GM18526 (cell line): ENCODE measurements around the gene C2orf49.

Experiments used
- POLR2A ChIP-seq: IDR thresholded peaks from 3 replicates; pipeline ENCODE4 v1.6.1; 2011; ENCODE audit not compliant: insufficient read length; ENCODE audit errors: extremely low read depth

C2orf49 gene

DNA sequence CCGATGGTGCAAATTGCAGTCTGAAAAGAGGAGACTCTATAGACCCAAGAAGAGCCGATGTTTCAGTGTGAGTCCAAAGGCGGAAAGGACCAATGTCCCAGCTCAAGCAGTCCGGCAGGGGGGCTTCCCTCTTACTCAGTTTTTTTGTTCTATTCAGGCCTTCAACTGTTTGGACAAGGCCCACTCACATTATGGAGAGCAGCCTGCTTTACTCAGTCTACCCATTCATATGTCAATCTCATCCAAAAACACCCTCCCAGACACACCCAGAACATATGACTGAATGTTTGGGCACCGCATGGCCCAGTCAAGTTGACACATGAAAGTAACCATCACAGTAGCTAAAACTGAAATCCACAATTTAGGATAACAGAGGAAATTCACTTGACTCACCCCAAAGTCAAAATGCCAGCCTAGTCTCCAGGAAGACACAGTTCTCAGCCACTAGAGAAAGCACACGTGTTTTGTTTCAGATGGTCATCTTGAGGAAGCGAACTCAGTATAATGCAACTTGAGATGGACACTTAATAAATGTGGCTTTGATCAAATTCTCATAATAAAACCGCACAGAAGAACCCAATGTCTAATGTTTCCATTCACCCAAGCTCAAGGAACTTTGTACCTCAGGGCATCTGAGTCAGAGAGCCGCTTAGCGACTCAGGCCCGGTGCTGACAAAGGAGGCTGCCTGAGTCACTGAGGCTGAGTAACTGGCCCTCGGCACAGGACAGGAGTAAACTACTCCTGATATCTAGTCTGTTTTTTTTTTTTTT, 59.1 kb downstream of the C2orf49 start:
- TF ChIP-seq POLR2A: no peak

DNA sequence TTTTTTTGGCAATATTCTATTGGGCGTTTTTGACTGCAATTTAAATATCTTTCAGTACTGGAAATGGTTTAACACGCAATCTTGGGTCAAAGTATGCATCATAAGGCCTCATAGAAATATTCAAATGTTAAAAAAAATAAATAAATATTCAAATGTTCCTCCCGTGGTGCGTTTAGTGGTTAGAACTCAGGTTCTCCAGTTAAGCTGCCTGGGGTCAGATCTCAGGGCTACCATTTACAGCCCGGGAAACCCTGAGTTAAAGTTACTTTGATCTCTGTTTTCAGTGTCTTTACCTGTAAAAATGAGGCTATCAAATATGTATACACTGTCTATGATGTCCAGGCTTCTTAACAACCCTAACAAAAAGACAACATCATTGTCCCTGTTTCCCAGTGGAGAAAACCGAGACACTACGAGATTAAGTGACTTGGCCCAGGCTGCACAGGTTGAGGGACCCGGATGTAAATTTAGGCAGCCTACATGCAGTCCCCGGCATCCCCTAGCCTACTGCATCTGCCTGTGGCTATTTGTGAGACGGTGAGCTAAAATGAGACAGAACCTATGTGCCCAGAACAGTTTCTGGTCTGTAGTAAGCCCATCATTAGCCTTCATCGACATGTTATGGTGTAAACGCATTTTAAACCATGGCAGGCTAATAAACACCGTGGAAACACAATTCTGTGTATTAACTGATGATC, 59.8 kb downstream of the C2orf49 start:
- no peak for TF ChIP-seq POLR2A

DNA sequence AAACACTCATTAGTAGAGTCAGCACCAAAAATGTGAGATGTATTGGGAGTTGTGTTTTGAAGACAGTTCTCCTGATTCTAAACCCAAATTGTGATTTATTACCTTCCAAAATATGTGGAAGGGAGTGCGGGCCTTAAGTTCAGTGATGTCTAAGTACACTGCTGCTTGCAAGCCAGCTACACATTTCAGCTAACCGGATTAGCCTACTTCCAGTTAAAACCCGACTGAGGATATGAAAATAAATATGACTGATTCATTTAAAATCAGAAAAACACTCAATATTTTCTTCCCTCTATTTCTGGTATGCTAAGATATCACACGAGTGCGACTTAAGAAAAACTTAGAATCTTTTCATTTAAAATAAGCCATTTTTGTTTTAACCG, 60.6 kb downstream of the C2orf49 start:
- no peak for TF ChIP-seq POLR2A

DNA sequence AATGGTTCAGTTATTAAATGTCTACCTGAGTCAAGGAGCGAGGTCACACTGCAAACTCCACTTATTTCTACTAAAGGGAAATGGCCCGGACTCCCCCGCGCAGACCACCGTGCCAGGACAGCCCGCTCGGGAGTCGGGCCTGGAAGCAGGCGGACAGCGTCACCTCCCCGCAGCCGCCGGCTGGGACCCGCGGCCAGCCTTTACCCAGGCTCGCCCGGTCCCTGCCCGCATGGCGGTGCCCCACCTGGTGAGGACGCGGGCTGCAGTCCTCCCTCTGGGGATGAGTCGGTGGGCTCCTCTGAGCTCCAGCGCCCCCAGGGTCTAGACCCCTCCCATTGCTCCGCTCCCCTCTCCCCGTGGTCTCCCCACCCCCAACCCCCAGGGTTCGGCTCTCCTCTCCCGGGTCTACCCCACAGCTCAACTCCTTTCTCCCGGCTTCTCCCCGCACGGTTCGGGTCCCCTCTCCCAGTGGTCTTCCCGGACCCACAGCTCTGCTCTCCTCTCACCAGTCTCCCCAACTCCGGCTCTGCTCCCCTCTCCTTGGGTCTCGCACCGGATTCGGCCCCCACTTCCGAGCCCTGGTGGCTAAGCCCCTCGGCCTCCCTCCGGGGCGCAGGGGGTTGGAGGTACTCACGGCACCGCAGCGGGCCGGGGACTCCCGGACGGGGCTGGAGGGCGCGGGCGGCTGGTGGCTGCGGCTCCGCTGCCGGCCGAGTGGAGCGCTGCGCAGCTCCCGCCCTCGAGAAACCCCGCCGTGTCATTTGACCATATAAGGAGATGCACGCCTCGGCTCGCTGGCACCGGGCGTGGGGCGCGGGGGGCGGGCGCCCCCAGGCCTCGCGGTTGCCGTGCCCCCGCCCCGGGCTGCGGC, 61.2 kb downstream of the C2orf49 start, which contains the start of gene FHL2:
TSS of gene FHL2 (minus strand) at position 716 of the 871 bp plus-strand sequence. CDS start 12,535 bp downstream, outside the sequence.
- TF ChIP-seq POLR2A: no peak
